ENCODE data around the gene ZNF593OS. TPM values are rescaled to one million over a fixed set of nuclear protein-coding genes. Genes with fewer than 3 reads are reported as not detected.
A peak's percentile ranks its signal among the peaks of the same experiment; 100 is the strongest.

ZNF593OS gene
- polyA plus RNA-seq, 1 donor: 1.2 TPM

DNA sequence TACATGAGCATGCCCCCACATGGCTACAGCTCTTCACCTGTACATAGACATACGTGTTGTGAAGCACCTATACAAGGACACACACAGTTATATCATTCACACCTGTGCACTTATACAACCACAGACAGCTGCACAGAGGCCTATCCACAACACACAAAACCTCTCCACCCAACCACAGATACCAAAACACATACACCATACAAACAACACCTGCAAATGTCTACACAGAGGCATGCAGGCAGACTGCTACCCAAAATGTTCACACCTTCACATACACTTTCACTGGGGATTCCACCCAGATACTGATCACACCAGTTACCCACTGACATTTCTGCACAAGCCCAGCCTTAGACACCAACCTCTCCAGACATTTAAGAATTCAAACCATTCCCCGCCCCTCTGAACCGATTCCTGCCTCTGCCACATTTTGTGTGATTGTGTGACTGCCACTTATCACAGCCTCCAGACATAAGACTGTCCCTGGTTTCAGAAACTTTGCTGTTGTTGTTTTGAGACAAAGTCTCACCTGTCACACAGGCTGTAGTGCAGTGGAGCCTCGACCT, 4.8 kb downstream of the ZNF593OS start:
- Histone ChIP-seq H3K4me1 (ENCODE audit: control insufficient read depth, insufficient read depth, low read length) (peaks cover 26% of the 10 kb centered on the region), H3K27ac (ENCODE audit: low read length) (no peak overlapping the region), H3K4me3 (ENCODE audit: low read length) (no peak overlapping the region), H3K27me3 (ENCODE audit: control insufficient read depth, insufficient read depth, low read length) (peaks cover 16% of the 10 kb centered on the region), H3K36me3 (ENCODE audit: control insufficient read depth, insufficient read depth, low read length) (no peaks in the 10 kb centered on the region), H3K9me3 (ENCODE audit: control insufficient read depth, low read depth, low read length) (no peaks in the 10 kb centered on the region)
- WGBS (ENCODE audit: insufficient coverage, low lambda C conversion rate): no CpG with 5 or more reads among the region's 4 CpGs
- no peak for DNase-seq

DNA sequence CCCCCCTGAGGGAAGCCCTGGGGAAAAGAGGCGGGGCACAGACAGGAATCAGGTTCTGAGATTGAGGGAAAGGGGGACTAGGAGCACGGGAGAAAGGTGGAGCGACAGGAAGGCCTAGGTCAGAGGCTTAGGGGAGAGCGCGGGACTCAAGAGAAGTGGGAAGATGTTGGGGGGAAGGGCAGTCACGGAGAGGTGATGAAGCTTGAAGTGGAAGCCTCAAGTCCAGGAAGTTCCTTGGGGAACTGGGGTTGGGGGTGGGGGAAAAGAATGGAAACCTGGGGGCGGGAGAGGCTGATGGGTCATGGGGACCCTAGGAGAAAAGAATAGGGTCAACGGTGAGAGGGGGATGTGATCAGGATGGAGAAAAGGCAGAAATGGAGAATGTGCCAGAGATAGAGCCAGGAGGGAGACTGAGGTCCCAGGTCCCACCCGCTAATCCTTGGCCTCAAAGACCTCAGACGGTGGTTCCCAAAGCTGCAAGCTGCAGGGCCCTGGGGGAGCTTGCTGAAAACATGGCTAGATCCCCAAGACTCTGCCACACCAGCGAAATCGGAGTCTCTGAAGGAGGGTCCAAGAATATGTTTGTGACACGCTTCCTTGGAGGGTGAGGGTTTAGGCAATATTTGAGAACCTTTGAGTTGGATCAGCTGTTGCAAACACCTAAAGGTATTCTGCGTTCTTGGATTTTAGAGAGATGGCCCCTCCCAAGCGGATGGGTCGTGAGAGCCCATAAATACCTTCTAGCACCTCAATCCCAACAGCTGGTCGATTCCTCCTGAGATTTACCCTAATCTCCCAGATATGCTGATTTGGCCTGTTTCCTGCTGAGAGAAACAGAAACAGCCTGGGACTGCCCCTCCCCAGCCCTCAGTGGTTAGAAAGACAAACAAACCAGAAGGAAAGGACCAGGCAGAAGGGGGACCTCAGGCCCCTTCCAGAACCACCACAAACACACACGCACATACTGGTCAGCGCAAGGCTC, 6.5 kb downstream of the ZNF593OS start:
- peaks cover 23% of the 10 kb centered on the region for H3K4me1 ChIP-seq (ENCODE audit: control insufficient read depth, insufficient read depth, low read length)
- H3K4me3 ChIP-seq (ENCODE audit: low read length): no peak overlapping the region
- 58% methylated on average over 2 of the region's 19 CpGs for WGBS (ENCODE audit: insufficient coverage, low lambda C conversion rate)
- no peak for DNase-seq
- H3K9me3 ChIP-seq (ENCODE audit: control insufficient read depth, low read depth, low read length): peaks cover 5% of the 10 kb centered on the region
- peaks cover 31% of the 10 kb centered on the region for H3K27me3 ChIP-seq (ENCODE audit: control insufficient read depth, insufficient read depth, low read length)
- H3K36me3 ChIP-seq (ENCODE audit: control insufficient read depth, insufficient read depth, low read length): no peaks in the 10 kb centered on the region
- no peak overlapping the region for H3K27ac ChIP-seq (ENCODE audit: low read length)

DNA sequence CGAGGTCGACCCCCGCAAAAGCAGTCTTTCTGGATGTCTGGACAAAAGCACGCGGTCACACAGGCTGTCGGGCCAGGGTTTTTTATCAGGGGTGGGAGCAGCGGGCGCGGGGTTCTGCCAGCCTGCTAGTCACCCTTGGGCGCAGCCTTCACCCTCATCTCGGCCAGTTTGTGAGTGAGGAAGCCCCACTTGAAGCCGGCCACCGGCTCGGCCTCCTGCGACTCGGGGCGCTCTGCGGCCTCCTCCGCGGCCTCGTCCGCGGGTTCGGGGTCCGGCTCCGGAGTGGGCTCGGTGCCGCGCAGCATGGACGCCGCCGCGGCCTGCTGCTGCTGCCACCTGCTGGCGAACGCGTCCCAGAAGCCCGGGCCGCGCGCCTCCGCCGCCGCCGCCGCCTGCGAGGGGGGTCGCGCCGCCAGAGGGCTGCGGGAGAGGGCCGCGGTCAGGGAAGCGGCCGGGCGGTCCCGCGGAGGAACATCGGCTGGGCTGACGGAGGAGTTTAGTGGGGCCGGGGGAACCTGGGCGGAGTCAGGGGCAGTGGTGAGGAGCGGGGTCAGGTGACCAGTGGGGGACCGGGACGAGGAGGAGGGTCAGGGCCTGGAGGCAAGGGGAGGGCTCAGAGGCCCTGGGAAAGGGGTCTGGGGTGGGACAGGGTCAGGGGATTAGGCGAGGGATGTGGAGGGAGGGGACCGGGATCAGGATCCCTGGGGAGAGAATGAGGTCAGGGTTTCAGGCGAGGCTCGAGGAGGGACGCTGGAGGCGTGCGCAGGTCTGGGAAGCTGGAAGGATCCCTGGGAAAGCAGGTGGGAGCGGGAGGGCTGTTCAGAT, 7.4 kb downstream of the ZNF593OS start:
- Histone ChIP-seq H3K4me3 (ENCODE audit: low read length) (peak overlapping the region; percentile 35), H3K27ac (ENCODE audit: low read length) (no peak overlapping the region), H3K4me1 (ENCODE audit: control insufficient read depth, insufficient read depth, low read length) (peaks cover 19% of the 10 kb centered on the region), H3K36me3 (ENCODE audit: control insufficient read depth, insufficient read depth, low read length) (no peaks in the 10 kb centered on the region), H3K27me3 (ENCODE audit: control insufficient read depth, insufficient read depth, low read length) (peaks cover 32% of the 10 kb centered on the region), H3K9me3 (ENCODE audit: control insufficient read depth, low read depth, low read length) (peaks cover 5% of the 10 kb centered on the region)
- no CpG with 5 or more reads among the region's 72 CpGs for WGBS (ENCODE audit: insufficient coverage, low lambda C conversion rate)
- peak in 1 of 2 donors; percentile 49 for DNase-seq

DNA sequence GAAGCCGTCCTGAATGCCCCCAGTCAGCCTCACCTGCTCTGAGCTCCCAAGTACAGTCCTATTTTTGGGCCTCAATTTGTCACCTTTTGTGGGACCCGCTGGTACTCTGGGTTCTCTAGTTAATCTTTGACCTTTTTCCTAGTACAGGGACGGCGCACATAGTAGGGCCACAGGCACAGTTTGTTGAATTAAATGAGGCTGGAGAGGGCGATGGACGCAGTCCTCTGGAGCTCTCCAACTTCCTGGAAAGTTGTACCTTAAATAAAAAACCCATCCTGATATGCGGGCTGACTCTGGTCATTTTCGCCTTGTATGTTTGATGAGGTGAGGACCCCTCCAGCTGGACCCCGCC, 8.0 kb downstream of the ZNF593OS start:
- peaks cover 16% of the 10 kb centered on the region for H3K4me1 ChIP-seq (ENCODE audit: control insufficient read depth, insufficient read depth, low read length)
- peak overlapping the region; percentile 33 for H3K4me3 ChIP-seq (ENCODE audit: low read length)
- no CpG with 5 or more reads among the region's 9 CpGs for WGBS (ENCODE audit: insufficient coverage, low lambda C conversion rate)
- H3K36me3 ChIP-seq (ENCODE audit: control insufficient read depth, insufficient read depth, low read length): no peaks in the 10 kb centered on the region
- no peak overlapping the region for H3K27ac ChIP-seq (ENCODE audit: low read length)
- peaks cover 5% of the 10 kb centered on the region for H3K9me3 ChIP-seq (ENCODE audit: control insufficient read depth, low read depth, low read length)
- no peak for DNase-seq
- peaks cover 32% of the 10 kb centered on the region for H3K27me3 ChIP-seq (ENCODE audit: control insufficient read depth, insufficient read depth, low read length)

DNA sequence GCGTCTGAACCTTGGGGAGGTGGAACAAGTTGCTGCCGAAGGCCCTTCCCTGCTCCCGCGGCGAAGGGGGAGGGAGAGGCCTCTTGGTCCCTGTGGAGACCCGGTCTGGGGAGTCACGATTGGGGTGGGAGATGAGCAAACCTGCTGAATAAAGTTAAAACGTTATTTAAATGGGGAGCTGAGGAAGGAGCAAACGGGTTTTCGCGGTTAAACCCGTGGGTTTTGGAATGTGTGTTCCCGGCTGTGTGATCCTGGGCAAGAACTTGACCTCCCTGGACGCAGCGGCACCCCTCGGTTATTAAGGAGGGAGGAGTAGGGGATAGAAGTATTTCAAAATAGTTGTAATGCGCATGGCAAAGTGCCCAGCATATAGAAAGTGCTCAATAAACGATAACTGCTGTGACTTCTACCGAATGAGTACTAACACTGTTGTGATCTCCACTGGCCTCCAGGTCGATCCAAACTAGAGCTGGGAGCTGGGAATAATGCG, 9.4 kb downstream of the ZNF593OS start:
- no peak for DNase-seq
- H3K27ac ChIP-seq (ENCODE audit: low read length): no peak overlapping the region
- peaks cover 38% of the 10 kb centered on the region for H3K27me3 ChIP-seq (ENCODE audit: control insufficient read depth, insufficient read depth, low read length)
- H3K9me3 ChIP-seq (ENCODE audit: control insufficient read depth, low read depth, low read length): peaks cover 5% of the 10 kb centered on the region
- H3K4me3 ChIP-seq (ENCODE audit: low read length): peak overlapping the region; percentile 30
- WGBS (ENCODE audit: insufficient coverage, low lambda C conversion rate): no CpG with 5 or more reads among the region's 21 CpGs
- H3K4me1 ChIP-seq (ENCODE audit: control insufficient read depth, insufficient read depth, low read length): peaks cover 16% of the 10 kb centered on the region
- H3K36me3 ChIP-seq (ENCODE audit: control insufficient read depth, insufficient read depth, low read length): no peaks in the 10 kb centered on the region

DNA sequence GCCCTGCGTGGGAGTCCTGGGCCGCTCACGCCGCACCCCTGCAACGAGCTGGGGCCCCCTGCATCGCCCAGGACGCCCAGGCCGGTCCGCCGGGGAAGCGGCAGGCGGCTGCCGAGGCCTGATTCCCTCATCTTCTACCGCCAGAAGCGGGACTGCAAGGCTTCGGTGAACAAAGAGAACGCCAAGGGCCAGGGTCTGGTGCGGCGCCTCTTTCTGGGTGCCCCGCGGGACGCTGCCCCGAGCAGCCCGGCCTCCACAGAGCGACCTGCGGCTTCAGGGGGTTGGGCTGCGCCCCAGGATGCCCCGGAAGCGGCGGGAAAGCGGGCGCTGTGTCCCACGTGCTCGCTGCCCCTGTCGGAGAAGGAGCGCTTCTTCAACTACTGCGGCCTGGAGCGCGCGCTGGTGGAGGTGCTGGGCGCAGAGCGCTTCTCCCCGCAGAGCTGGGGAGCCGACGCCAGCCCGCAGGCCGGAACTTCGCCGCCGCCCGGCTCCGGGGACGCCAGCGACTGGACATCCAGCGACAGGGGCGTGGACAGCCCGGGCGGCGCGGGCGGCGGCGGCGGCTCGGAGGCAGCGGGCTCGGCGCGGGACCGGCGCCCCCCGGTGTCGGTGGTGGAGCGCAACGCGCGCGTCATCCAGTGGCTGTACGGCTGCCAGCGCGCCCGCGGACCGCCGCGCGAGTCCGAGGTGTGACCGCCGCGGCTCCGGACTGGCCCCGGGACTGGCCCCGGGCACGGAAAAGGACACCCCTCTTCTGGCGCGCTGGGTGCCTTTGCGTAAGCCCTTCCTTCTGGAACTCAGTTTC, 10.0 kb downstream of the ZNF593OS start:
- no CpG with 5 or more reads among the region's 98 CpGs for WGBS (ENCODE audit: insufficient coverage, low lambda C conversion rate)
- H3K36me3 ChIP-seq (ENCODE audit: control insufficient read depth, insufficient read depth, low read length): no peaks in the 10 kb centered on the region

DNA sequence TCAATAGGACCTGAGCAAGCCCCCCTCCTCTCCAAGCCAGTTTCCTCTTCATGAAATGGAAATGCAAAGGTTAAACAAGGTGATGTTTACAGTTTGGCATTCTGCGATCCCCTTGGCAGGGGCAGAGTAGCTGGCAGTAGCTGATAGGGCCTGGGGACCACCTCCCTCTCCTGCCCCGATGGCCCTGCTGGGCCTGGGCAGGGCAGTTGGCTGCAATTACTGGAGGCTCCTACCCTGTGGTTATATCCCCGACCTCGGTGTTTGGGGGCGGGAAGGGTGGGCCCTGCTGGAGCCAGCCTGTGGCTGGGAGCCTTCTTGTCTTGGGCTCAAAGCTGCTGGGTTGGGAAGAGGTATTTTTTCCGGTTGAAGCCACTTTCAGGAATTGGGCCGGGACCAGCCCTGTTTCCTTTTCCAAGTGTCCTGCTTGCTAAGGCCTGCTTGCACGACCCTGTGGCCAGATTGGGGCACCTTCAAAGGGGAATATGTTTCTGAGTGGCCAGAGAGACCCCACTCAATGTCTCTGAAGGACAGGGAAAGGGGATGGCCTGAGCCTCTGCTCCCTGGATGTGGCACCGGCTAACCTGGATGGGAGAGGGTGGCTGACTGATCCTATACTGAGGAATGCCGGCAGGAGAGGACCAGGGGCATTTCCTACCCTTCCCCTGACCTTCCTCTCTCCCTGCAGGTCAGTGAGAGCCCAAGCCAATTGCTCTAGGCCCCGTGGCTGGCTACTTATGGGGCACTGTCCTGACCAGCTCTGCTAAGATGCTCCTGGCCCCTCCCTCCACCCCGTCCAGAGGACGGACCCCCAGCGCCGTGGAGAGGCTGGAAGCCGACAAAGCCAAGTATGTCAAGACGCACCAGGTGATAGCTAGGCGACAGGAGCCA, 10.9 kb downstream of the ZNF593OS start:
- Histone ChIP-seq H3K27me3 (ENCODE audit: control insufficient read depth, insufficient read depth, low read length) (peaks cover 46% of the 10 kb centered on the region), H3K9me3 (ENCODE audit: control insufficient read depth, low read depth, low read length) (peaks cover 5% of the 10 kb centered on the region), H3K4me1 (ENCODE audit: control insufficient read depth, insufficient read depth, low read length) (peaks cover 16% of the 10 kb centered on the region), H3K4me3 (ENCODE audit: low read length) (peak overlapping the region; percentile 38), H3K27ac (ENCODE audit: low read length) (no peak overlapping the region), H3K36me3 (ENCODE audit: control insufficient read depth, insufficient read depth, low read length) (no peaks in the 10 kb centered on the region)
- no CpG with 5 or more reads among the region's 18 CpGs for WGBS (ENCODE audit: insufficient coverage, low lambda C conversion rate)
- DNase-seq: no peak

More for the DNA sequence above, 10.0 kb downstream of the ZNF593OS start:
- peaks cover 5% of the 10 kb centered on the region for H3K9me3 ChIP-seq (ENCODE audit: control insufficient read depth, low read depth, low read length)
- no peak overlapping the region for H3K27ac ChIP-seq (ENCODE audit: low read length)
- DNase-seq: peak in 1 of 2 donors; percentile 75
- peak overlapping the region; percentile 38 for H3K4me3 ChIP-seq (ENCODE audit: low read length)
- peaks cover 38% of the 10 kb centered on the region for H3K27me3 ChIP-seq (ENCODE audit: control insufficient read depth, insufficient read depth, low read length)
- peaks cover 16% of the 10 kb centered on the region for H3K4me1 ChIP-seq (ENCODE audit: control insufficient read depth, insufficient read depth, low read length)

DNA sequence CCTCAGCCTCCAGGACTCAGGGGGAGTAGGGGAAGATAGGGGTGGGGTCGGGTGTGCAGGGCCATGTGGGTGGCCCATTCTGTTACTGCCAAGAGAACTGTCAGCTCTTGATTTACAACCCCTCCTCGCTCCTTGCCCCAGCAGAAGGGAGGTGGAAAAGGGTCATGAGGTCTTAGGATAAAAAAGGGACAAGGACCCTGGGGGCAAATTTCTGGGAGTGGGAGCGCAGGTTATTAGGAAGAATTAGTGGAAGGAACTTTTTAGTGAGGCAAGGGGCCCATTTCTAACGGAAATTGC, 11.9 kb downstream of the ZNF593OS start:
- Histone ChIP-seq H3K36me3 (ENCODE audit: control insufficient read depth, insufficient read depth, low read length) (no peaks in the 10 kb centered on the region), H3K27ac (ENCODE audit: low read length) (no peak overlapping the region), H3K4me3 (ENCODE audit: low read length) (no peak overlapping the region), H3K27me3 (ENCODE audit: control insufficient read depth, insufficient read depth, low read length) (peaks cover 54% of the 10 kb centered on the region), H3K4me1 (ENCODE audit: control insufficient read depth, insufficient read depth, low read length) (peaks cover 15% of the 10 kb centered on the region), H3K9me3 (ENCODE audit: control insufficient read depth, low read depth, low read length) (peaks cover 5% of the 10 kb centered on the region)
- no peak for DNase-seq
- WGBS (ENCODE audit: insufficient coverage, low lambda C conversion rate): 80% methylated on average over 1 of the region's 4 CpGs

Measured in large intestine (tissue), 3 donors.